Middle frontal gyrus (tissue), 1 donor: ENCODE measurements around the gene JMJD1C.
"Not testable (repeated sequence)": the region's sequence is repeated elsewhere in the genome, so short reads cannot be mapped to it uniquely, and the experiment has no call there.

Experiments used
- DNase-seq: peaks from one replicate; pipeline ENCODE4 v3.0.0-alpha.2; 2015; ENCODE audit warnings: low spot score; ENCODE audit errors: extremely low spot score

The JMJD1C gene

DNA sequence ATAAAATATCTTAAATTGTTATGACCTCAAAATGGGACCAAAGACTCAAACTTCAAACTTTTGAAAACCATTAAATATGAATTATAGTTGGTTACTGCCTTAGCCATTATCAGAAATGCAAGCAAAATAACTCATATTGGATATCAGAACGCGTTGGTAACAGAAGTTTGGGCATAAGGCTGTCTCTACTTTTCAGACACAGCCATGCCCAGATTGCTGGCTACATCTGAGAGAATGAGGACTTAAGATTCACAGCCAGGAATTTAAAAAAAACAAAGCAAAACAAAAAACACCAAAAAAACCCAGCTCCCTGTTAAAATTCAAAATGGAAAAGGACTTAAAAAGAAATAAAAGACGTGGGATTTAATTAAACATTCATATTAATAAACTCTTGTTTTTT is 161.6 kb downstream of the JMJD1C start:
- DNase-seq = no peak

DNA sequence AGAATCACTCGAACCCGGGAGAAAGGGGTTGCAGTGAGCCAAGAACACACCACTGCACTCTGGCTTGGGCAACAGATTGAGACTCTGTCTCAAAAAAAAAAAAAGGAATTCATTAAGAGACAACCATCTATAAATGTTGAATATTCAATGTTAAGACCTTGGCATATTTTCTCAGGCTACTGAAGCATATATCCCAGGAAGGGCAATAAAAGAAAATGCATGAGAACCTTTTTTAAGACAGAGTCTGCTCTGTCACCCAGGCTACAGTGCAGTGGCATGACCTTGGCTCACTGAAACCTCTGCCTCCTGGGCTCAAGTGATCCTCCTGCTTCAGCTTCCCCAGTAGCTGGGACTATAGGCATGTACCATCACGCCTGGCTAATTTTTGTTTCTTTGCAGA is 165.0 kb downstream of the JMJD1C start:
- DNase-seq = no peak

GRCh38 chr10:63297941-63298340 is 167.8 kb downstream of the JMJD1C start:
- no peak for DNase-seq

GRCh38 chr10:63294781-63295180 is 171.0 kb downstream of the JMJD1C start:
- no peak for DNase-seq

DNA sequence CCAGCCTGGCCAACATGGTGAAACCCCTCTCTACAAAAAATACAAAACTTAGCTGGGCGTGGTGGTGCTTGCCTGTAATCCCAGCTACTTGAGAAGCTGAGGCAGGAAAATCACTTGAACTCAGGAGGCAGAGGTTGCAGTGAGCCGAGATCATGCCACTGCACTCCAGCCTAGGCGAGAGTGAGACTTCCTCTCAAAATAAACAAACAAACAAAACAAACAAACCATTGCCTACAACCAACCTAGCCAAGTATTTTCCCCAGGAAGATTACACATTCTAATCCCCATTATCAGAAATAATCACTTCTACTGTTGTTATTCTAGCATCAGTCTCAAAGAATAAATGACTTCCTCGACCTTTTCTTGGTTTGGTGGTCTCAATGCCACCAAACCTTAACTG is 172.9 kb downstream of the JMJD1C start:
- not testable (repeated sequence) for DNase-seq

DNA sequence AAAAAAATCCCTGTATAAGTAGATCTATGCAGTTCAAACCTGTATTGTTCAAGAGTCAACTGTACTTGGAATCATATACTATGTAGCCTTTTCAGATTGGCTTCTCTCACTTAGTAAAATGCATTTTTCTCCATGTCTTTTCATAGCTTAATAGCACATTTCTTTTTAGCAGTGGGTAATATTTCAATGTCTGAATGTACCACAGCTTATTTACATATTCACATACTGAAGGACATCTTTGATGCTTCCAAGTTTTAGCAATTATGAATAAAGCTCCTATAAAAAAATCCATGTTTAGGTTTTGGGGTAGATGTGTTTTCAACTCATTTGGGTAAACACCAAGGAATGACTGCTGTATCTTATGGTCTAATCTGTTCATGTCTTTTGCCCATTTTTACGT is 177.6 kb downstream of the JMJD1C start:
- DNase-seq = no peak

- no peak for DNase-seq
Measured at GRCh38 chr10:63286754-63287264, 179.0 kb downstream of the JMJD1C start.

DNA sequence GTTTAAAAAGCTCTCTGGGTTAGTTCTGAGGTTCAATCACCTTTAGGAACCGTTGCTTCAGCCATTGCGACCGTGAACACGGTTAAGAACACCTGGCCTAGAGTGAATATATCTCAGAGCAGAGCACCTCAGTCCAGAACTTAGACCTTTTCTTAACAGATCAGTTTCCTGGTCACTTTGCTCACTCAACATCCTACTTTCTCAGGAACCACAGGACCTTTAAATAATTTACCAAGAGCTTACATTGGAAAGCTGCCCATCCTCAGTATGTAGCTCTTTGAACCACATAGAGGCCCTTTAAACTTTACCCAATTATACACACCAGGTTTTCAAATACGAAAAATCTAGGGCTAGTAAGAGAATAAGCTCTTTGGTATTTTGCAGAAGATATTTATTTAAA is 179.4 kb downstream of the JMJD1C start:
- DNase-seq = no peak

DNA sequence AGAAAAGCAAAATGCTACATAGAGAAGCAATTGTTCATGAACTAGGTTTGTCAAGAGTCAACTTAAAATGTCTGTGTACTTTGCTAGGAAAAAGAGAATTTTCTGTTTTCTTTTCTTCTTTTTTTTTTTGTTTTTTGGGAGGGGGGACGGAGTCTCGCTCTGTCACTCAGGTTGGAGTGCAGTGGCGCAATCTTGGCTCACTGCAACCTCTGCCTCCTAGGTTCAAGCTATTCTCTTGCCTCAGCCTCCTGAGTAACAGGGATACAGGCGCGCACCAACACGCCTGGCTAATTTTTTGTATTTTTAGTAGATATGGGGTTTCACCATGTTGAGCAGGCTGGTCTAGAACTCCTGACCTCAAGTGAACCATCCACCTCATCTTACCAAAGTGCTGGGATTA is 181.9 kb downstream of the JMJD1C start:
- not testable (repeated sequence) for DNase-seq

DNA sequence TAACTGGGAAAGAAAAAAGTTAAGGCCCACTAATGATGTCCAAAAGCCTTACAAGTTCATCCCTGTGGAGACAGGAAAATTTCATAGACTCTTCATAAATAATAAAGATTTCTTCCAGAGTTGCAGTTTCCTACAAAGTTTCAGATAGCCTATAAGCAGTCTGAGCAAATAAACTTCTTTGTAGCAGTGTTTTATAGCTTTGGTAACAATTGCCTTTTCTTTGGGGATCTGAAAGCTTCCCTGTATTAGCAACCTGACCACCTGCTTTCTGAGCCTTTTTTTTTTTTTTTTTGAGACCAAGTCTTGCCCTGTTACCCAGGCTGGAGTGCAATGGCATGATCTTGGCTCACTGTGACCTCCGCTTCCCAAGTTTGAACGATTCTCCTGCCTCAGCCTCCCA is 182.7 kb downstream of the JMJD1C start:
- no peak for DNase-seq

- DNase-seq = no peak
Measured at GRCh38 chr10:63281967-63282366, 183.8 kb downstream of the JMJD1C start.

DNA sequence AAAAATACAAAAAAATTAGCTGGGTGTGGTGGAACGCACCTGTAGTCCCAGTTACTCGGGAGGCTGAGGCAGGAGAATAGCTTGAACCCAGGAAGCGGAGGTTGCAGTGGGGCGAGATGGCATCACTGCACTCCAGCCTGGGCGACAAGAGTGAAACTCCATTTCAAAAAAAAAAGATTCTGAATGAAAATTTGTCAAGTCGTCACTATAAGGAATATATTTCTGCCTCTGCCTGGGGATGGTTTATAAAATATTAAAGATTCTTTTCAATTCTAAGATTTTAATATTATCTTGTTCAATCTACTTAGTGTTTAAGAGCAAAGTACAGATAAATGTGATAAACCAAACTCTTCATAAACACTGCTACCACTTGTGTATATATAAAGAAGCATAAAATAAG is 185.4 kb downstream of the JMJD1C start:
- DNase-seq = no peak

DNA sequence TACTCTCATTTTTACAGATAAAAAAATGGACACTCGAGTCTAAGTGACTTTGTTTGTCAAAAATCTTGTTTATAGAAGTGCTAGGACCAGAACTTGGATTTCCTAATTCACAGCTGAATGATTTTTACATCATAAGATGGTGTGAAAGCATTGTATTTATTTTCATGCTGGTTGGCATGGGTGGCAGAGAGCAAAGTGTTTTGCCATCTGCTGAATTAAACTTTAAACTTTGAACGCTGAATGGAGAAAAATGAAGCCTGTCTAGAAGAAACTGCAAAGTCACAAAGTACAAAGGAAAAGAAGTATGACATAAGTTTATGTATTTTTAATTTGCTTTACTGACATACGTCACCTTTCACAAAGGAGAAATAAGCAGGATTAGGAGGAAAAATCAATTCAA is 190.7 kb downstream of the JMJD1C start:
- DNase-seq = no peak

DNA sequence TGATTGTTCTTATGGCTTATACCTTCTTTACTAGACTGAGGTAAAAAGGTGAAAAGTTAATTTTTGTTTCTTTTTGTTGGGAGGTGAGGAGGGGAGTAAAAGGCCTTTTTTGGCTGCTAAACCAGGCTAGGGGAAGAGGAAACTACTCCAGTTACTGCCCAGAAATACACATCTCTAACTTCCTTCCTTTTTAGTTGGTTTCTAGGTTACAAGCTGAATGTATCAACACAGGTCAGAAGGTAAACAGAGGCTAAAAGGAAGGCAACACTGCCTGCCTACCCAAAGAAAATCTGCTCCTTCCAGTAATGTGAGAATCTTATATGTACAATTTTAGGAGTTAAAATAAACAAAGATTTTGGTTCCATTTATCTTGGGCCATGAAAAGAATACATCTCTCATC is 192.2 kb downstream of the JMJD1C start:
- DNase-seq = no peak

DNA sequence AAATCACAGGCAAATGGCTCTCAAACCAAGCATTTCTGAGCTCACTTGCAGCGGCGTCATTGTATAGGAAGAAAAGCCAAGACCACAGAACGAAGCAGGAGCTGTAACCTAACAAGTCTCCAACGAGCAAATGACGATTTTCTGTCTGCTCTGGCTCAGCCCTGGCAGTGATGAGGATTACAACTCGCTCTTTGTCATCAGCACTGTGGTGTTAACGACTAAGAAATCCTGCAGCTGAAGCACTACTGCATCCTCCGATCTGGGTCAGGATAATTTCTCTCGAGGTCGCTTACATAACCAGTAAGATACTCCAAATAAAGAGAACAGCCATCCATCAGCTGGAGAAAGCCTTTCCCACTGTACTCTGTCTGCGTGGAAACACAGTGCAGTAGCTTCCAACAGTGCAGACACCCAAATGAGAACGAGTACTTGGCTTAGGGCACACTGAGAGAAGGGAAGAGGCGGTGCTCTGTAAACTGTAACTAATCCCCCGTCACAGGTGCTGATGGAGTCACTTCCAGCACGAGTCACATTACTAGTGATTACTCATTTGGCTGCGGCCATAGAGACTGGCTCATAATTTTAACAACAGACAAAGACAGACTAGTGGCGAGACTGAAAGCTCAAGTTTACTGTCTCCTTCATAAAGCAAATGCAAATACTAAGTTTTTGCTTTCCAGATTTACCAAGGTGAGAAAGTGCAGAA is 196.8 kb downstream of the JMJD1C start:
- peak; percentile 73 for DNase-seq

DNA sequence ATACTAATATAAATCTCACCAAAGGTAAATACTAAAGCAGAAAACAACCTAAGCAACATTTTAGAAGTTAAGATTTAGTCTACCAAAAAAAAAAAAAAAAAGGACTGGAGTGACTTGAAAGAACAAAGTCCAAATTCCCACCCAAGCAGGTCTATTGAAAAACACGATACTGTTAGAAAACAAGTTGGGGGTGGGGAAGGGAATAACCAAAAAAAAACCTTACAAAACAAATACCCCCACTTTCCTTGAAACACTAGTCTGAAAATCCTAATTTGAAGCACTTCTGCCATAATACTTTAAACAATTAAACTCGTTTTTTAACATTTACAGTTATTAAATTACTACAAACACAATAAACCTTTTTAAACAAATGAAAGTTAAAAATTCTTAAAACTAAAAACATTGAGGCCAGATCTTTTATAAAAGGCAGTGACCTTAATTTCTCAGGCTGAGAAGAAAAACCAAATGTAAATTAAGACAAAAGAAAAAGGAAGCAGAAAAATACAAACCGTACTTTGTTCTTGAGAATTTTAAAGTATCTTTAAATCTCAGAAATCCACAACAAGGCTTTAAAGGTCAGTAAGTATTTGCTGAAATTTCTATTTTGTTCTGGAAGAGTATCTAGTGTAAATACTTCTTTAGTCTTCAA is 197.5 kb downstream of the JMJD1C start:
- DNase-seq = no peak

DNA sequence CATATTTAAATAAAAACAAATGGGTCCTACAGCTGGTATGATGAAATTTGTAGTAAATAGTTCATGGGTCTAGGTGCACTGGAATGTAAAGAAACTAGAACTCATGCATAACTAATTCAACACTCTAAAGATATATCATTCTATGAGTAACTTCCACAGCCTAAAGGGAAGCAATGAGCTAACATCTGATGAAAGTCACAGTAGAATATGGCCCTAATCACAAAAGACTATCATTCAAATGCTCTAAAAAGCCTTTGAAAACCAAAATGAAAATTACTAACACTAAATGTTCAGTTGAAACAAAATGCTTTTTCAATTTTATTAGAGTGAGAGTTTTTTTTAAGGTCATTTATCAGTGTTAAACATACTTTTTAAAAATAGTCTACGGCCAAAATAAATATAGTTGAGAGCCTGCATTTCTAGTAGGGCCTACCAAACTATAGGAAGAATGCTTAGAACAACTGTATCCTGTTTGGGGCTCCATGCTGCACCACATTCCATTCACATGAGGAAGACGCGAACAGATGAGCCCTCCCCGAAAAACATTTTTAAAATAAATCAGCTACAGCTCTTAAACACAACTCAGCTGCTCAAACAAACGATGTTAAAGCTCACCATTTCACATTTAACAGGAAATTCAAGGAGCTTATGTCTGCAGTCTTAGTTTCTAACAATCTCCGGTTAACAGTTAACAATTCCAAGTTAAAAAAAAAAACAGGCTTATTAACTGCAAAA is 198.2 kb downstream of the JMJD1C start:
- DNase-seq = no peak

GRCh38 chr10:63266391-63267316 is 199.1 kb downstream of the JMJD1C start:
- no peak for DNase-seq

DNA sequence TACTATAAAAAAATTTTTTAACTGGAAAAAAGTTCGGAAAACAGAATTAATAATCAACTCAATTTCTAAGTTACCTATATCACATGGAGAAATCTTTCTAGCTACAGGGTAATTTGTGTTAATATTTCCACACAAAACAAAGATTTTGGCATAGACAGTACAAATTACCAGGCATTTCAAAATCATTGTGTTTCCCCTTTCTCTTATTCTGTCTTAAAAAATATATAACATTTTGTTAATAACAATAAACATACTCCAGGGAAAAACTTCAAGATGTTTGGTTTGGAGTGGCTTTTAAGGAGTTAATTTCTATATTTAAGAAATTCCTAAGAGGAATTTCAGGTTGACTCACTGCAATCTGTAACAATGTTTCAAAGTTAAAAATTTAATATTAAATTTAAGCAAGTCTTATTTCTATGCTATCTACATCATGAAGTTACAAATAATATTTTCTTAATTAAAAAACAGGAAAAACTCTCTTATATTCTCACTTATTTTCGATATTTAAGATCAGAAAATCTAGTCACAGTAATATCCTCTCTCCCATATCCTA is 200.0 kb downstream of the JMJD1C start:
- DNase-seq = no peak

DNA sequence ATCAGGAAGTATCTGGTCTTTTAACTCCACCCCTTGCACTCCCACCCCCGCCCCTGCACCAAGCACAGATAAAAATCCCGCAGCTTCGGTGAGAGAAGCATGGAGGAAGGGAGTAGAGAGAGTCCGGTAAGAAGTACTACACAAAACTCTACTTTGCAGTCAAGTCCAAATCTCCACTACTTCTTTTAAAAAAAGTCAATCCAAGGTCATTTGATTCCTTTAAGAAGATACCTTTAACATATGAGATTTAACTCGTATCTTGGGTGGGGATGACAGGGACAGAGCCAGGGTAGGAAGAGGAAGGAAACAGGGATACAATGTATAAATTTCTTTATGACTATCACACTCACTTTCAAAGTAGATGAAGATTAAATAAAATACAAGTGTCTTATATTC is 200.6 kb downstream of the JMJD1C start:
- no peak for DNase-seq

DNA sequence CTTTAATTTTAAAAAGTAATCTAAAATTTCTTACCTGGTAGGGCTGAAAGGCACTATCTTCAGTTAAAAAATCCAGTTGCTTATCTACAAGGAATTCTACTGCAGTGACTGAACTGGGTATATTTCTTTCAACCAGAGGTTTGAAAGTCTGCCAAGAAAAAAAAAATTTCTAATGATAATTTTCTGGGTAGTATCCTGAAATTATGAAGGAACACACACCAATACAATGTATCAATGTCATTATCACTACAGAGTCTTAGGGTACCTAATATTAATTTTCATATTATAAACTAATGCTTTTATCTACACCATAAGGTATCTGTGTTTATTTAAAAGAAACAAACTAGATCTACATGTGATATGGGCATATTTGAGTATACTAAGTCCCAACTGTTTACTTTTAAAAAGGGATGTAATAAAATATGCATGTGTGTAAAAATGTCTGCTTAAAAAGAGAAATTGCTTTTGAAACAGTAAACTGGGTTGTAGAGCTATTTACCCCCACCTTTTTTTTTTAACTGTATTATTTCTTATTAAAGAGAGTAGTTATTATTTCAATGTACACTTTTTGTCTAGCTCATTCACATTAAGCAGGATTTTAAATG is 201.1 kb downstream of the JMJD1C start:
- DNase-seq = no peak
